Measurements from ENCODE around the gene SPARC.

- TF ChIP-seq GATA2 (IDR thresholded peaks at IDR 0.05; ENCODE audit: low read depth, low read length) (peak; percentile 66), GATA3 (IDR thresholded peaks at IDR 0.05; ENCODE audit: low read depth, low read length) (no peak)
Measured at GRCh38 chr5:151700820-151701219, 14.1 kb upstream of the SPARC start.

Data from SH-SY5Y (cell line).